HepG2 (cell line): Measurements from ENCODE around the gene TMEM125. TPM values are rescaled to one million over a fixed set of nuclear protein-coding genes. Genes with fewer than 3 reads are reported as not detected.

Experiments
- CAMTA2 ChIP-seq: sonication (generic); formaldehyde crosslinking; IDR thresholded peaks from 2 replicates; pipeline ENCODE4 v1.4.0; 2020; ENCODE audit warnings: mild to moderate bottlenecking, missing genetic modification reagents, borderline replicate concordance
- CREB1 ChIP-seq, 2 experiments: fragments of 450-650 bp in 1 of 2; IDR thresholded peaks; 2 replicates each; pipeline ENCODE4 v1.6.1; 2016 to 2017; ENCODE audit warnings: control low read depth in 1 of 2, mild to moderate bottlenecking in 1 of 2, missing compliant biosample characterization in 1 of 2, missing genetic modification characterization in 1 of 2
- GTF3A ChIP-seq: sonication (generic); formaldehyde crosslinking; conservative IDR thresholded peaks from 2 replicates; pipeline ENCODE4 v1.4.0; 2020; ENCODE audit warnings: mild to moderate bottlenecking, missing genetic modification reagents
- SOX6 ChIP-seq, 2 experiments: fragments of 450-650 bp in 1 of 2; sonication (generic) in 1 of 2; formaldehyde crosslinking in 1 of 2; IDR thresholded peaks; 2 replicates each; pipeline versions ENCODE4 v1.4.0 to v1.6.1; 2017 to 2020; ENCODE audit warnings: antibody characterized with exemption in 1 of 2, mild to moderate bottlenecking in 1 of 2, missing genetic modification reagents in 1 of 2
- SRSF9 ChIP-seq: fragments of 200-400 bp; formaldehyde crosslinking; IDR thresholded peaks from 2 replicates; pipeline ENCODE4 v1.6.1; 2018; ENCODE audit warnings: borderline replicate concordance, mild to moderate bottlenecking, low read depth, low read length; ENCODE audit not compliant: insufficient read depth, poor library complexity, severe bottlenecking
- TAF1 ChIP-seq: sonication (generic); formaldehyde crosslinking; IDR thresholded peaks from 2 replicates; pipeline ENCODE4 v1.4.0; 2020; ENCODE audit warnings: missing genetic modification reagents
- ZFX ChIP-seq: sonication (generic); formaldehyde crosslinking; IDR thresholded peaks from 2 replicates; pipeline ENCODE4 v1.4.0; 2020; ENCODE audit warnings: mild to moderate bottlenecking, low read depth, missing genetic modification reagents, moderate library complexity
- ZNF331 ChIP-seq: sonication (generic); formaldehyde crosslinking; IDR thresholded peaks from 2 replicates; pipeline ENCODE4 v1.4.0; 2020; ENCODE audit warnings: missing genetic modification reagents
- ZNF350 ChIP-seq: sonication (generic); formaldehyde crosslinking; IDR thresholded peaks from 2 replicates; pipeline ENCODE4 v1.4.0; 2020; ENCODE audit warnings: mild to moderate bottlenecking, low read depth, missing genetic modification reagents, borderline replicate concordance
- ZNF816 ChIP-seq: sonication (generic); formaldehyde crosslinking; IDR thresholded peaks from 2 replicates; pipeline ENCODE4 v1.8.0; 2022; ENCODE audit warnings: missing genetic modification reagents, mild to moderate bottlenecking, borderline replicate concordance
- polyA plus RNA-seq, 8 experiments: library from polyadenylated mRNA; depleted of rRNA in 3 of 8; stranded (reverse) in 7 of 8; unstranded in 1 of 8; fragments of >200 nt; fragmentation: Illumina TruSeq in 4 of 8; extraction: Trizol in 4 of 8; gene quantifications; 2 replicates each; pipeline versions ENCODE4 v1.2.1 to v1.2.3, GENCODE V29; 2011 to 2016; ENCODE audit warnings: low read depth in 4 of 8, missing spikeins in 1 of 8, mixed read lengths in 1 of 8; ENCODE audit not compliant: insufficient read depth in 1 of 8
- total RNA-seq, 5 experiments: library from RNA; depleted of rRNA; stranded (reverse); fragments of >200 nt; fragmentation: Illumina TruSeq; extraction: Trizol; gene quantifications; 2 replicates each; pipeline ENCODE4 v1.2.3, GENCODE V29; 2016; ENCODE audit warnings: low read depth in 1 of 5
- TF ChIP-seq, protein P1 (sequence below): IDR thresholded peaks from 2 replicates; pipeline ENCODE4 v1.6.1; 2016; ENCODE audit warnings: low read depth
- TF ChIP-seq, protein P2 (sequence below): sonication (generic); formaldehyde crosslinking; IDR thresholded peaks from 2 replicates; pipeline ENCODE4 v1.4.0; 2020; ENCODE audit warnings: missing genetic modification reagents
- TF ChIP-seq, protein P3 (sequence below), 2 experiments: IDR thresholded peaks; 2 replicates each; pipeline ENCODE4 v1.6.1; 2011 to 2012; ENCODE audit warnings: low read length in 2 of 2, borderline replicate concordance in 1 of 2, low read depth in 1 of 2, mild to moderate bottlenecking in 1 of 2, moderate library complexity in 1 of 2
- TF ChIP-seq, protein P4 (sequence below): sonication (generic); formaldehyde crosslinking; IDR thresholded peaks from 2 replicates; pipeline ENCODE4 v1.5.0; 2020; ENCODE audit warnings: mild to moderate bottlenecking, missing genetic modification reagents
- TF ChIP-seq, protein P5 (sequence below): sonication (generic); formaldehyde crosslinking; IDR thresholded peaks from 2 replicates; pipeline ENCODE4 v1.5.0; 2020; ENCODE audit warnings: missing genetic modification reagents, mild to moderate bottlenecking, borderline replicate concordance

Gene TMEM125
- total and polyA plus RNA-seq, 2 of the 13 experiments (the other 11 are each of a cell fraction or from before 2014, with no cell fraction given) = 0.03 TPM; not detected in 1

DNA sequence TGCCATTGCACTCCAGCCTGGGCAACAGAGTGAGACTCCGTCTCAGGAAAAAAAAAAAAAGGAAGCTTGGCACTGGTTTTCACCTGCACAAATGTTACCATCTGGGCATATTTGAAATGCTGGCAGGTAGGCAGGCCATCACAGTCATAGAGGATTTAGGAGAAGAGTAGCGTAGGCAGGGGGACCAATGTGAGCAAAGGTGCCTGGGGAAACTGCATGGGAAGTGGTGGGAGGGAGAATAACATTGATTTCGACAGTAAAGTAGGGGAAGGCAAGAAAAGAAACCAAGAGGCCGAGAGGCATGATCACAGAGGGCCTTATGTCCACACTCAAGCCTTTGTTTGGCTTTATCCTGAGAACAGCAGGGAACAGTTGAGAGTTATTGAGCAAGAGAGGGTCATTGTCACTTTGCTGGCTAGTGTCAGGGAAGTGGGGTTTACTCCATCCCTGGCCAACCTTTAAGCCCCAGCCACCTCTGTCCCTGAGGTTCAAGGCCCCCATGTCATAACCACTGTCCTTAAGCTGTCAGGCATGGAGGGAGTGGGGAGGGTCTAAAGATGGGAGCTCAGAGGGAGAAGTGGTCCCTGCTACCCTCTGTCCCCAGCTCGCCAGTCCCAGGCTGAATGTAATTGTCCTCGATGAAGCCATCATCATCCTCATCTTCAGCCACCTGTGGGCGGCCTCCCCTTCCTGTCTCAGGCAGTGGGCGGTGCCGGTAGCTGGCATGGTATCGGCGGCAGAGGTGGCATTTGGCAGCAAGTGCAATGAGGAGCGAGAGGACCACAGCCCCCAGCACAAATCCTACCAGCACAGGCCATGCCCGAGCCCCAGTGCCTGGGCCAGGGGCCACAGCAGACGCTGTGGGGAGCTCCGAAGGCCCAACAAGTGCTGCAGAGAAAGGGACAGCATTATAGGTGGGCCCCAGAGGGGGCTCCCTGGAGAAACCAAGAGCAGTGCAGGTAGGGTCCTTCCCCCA lies 12.7 kb downstream of the TMEM125 start (continued):
- TF ChIP-seq, protein P1, sequence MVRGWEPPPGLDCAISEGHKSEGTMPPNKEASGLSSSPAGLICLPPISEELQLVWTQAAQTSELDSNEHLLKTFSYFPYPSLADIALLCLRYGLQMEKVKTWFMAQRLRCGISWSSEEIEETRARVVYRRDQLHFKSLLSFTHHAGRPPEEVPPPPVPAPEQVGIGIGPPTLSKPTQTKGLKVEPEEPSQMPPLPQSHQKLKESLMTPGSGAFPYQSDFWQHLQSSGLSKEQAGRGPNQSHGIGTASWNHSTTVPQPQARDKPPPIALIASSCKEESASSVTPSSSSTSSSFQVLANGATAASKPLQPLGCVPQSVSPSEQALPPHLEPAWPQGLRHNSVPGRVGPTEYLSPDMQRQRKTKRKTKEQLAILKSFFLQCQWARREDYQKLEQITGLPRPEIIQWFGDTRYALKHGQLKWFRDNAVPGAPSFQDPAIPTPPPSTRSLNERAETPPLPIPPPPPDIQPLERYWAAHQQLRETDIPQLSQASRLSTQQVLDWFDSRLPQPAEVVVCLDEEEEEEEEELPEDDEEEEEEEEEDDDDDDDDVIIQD = peak; percentile 54; the same call in 1 of the 2 replicates
- no peak for TF ChIP-seq GTF3A (CRISPR knock-in tag)
- no peak for TF ChIP-seq SOX6 (IDR thresholded peaks at IDR 0.05)
- peak; percentile 100 for TF ChIP-seq SOX6 (CRISPR knock-in tag; IDR thresholded peaks at IDR 0.05)
- TF ChIP-seq TAF1 (CRISPR knock-in tag) = no peak
- peak; percentile 82 for TF ChIP-seq ZNF331 (CRISPR knock-in tag)
- TF ChIP-seq, protein P2, sequence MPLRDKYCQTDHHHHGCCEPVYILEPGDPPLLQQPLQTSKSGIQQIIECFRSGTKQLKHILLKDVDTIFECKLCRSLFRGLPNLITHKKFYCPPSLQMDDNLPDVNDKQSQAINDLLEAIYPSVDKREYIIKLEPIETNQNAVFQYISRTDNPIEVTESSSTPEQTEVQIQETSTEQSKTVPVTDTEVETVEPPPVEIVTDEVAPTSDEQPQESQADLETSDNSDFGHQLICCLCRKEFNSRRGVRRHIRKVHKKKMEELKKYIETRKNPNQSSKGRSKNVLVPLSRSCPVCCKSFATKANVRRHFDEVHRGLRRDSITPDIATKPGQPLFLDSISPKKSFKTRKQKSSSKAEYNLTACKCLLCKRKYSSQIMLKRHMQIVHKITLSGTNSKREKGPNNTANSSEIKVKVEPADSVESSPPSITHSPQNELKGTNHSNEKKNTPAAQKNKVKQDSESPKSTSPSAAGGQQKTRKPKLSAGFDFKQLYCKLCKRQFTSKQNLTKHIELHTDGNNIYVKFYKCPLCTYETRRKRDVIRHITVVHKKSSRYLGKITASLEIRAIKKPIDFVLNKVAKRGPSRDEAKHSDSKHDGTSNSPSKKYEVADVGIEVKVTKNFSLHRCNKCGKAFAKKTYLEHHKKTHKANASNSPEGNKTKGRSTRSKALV (CRISPR knock-in tag) = no peak
- TF ChIP-seq, protein P3, sequence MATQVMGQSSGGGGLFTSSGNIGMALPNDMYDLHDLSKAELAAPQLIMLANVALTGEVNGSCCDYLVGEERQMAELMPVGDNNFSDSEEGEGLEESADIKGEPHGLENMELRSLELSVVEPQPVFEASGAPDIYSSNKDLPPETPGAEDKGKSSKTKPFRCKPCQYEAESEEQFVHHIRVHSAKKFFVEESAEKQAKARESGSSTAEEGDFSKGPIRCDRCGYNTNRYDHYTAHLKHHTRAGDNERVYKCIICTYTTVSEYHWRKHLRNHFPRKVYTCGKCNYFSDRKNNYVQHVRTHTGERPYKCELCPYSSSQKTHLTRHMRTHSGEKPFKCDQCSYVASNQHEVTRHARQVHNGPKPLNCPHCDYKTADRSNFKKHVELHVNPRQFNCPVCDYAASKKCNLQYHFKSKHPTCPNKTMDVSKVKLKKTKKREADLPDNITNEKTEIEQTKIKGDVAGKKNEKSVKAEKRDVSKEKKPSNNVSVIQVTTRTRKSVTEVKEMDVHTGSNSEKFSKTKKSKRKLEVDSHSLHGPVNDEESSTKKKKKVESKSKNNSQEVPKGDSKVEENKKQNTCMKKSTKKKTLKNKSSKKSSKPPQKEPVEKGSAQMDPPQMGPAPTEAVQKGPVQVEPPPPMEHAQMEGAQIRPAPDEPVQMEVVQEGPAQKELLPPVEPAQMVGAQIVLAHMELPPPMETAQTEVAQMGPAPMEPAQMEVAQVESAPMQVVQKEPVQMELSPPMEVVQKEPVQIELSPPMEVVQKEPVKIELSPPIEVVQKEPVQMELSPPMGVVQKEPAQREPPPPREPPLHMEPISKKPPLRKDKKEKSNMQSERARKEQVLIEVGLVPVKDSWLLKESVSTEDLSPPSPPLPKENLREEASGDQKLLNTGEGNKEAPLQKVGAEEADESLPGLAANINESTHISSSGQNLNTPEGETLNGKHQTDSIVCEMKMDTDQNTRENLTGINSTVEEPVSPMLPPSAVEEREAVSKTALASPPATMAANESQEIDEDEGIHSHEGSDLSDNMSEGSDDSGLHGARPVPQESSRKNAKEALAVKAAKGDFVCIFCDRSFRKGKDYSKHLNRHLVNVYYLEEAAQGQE (IDR thresholded peaks at IDR 0.05; ENCODE audit: borderline replicate concordance in 1 of 2, low read depth in 1 of 2, low read length in 2 of 2) = no peak
- TF ChIP-seq ZFX (CRISPR knock-in tag) = peak; percentile 70; the same call in 1 of the 2 replicates
- TF ChIP-seq, protein P4, sequence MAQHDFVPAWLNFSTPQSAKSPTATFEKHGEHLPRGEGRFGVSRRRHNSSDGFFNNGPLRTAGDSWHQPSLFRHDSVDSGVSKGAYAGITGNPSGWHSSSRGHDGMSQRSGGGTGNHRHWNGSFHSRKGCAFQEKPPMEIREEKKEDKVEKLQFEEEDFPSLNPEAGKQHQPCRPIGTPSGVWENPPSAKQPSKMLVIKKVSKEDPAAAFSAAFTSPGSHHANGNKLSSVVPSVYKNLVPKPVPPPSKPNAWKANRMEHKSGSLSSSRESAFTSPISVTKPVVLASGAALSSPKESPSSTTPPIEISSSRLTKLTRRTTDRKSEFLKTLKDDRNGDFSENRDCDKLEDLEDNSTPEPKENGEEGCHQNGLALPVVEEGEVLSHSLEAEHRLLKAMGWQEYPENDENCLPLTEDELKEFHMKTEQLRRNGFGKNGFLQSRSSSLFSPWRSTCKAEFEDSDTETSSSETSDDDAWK (CRISPR knock-in tag) = no peak
- no peak for TF ChIP-seq ZNF816 (CRISPR knock-in tag)
- peak; percentile 52; the same call in 1 of the 2 replicates for TF ChIP-seq ZNF350
- TF ChIP-seq, protein P5, sequence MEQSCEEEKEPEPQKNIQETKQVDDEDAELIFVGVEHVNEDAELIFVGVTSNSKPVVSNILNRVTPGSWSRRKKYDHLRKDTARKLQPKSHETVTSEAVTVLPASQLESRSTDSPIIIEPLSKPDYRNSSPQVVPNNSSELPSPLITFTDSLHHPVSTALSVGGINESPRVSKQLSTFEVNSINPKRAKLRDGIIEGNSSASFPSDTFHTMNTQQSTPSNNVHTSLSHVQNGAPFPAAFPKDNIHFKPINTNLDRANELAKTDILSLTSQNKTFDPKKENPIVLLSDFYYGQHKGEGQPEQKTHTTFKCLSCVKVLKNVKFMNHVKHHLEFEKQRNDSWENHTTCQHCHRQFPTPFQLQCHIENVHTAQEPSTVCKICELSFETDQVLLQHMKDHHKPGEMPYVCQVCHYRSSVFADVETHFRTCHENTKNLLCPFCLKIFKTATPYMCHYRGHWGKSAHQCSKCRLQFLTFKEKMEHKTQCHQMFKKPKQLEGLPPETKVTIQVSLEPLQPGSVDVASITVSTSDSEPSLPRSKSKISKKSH (CRISPR knock-in tag) = no peak
- TF ChIP-seq CREB1 (IDR thresholded peaks at IDR 0.05) = no peak
- 0 out of 2 replicates have a peak, but pooled peaks have one; percentile 22 for TF ChIP-seq CREB1 (CRISPR knock-in tag; IDR thresholded peaks at IDR 0.05)
- no peak for TF ChIP-seq SRSF9
- no peak; the same call in 1 of the 2 replicates for TF ChIP-seq CAMTA2
